Measurements from ENCODE around the gene TESPA1. TPM values are rescaled to one million over a fixed set of nuclear protein-coding genes. Genes with fewer than 3 reads are reported as not detected.

TESPA1 gene
- total and polyA plus RNA-seq, 2 of the 4 experiments (the other 2 are of a cell fraction) = not detected

DNA sequence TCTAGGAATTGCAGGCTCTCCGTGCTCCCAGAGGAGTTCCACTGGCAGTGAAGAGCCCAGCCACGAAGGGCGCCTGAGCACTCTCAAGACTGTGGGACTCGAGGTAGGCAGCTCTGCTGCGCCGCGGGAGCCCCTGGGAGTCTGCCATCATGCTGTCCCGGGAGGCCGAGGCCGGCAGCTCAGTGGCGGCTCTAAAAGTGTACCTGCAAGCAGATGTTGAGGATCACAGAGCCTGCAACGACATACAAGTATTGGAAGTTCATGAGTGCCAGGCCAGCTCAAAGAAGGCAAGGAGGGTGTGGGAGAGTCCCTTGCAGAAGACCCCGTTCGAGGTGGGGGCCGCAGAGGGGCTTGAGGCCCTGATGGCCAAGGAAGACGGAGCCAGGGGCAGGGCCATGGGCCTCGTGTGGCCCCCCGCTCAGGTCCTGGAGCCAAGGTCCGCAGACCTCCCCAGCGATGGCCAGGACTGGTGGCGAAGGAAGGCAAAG, 67.5 kb downstream of the TESPA1 start:
- Histone ChIP-seq H3K27ac (ENCODE audit: insufficient read depth, low read length) (no peak overlapping the region), H2AK5ac (ENCODE audit: low read depth, low read length) (no peak overlapping the region), H3K4me3 (ENCODE audit: insufficient read depth, low read depth, low read length) (no peak overlapping the region), H3K14ac (replicated peaks; ENCODE audit: low read depth, low read length) (no peak overlapping the region), H3K9ac (ENCODE audit: low read depth, low read length) (no peak overlapping the region), H3K9me3 (ENCODE audit: control insufficient read depth, insufficient read depth, low read length) (no peaks in the 10 kb centered on the region), H3K18ac (ENCODE audit: low read depth, low read length) (no peak overlapping the region), H3K4me1 (ENCODE audit: control insufficient read depth, insufficient read depth, low read length) (no peaks in the 10 kb centered on the region), H2AK9ac (replicated peaks; ENCODE audit: low read depth, low read length, poor library complexity) (no peak overlapping the region), H3K4ac (ENCODE audit: low read depth, low read length) (no peak overlapping the region), H4K8ac (ENCODE audit: low read depth in 2 of 2, low read length in 2 of 2) (no peak overlapping the region), H3K4me2 (ENCODE audit: low read depth, low read length) (no peak overlapping the region), H3K23ac (ENCODE audit: low read depth, low read length) (no peak overlapping the region), H3K79me1 (ENCODE audit: low read depth in 1 of 2, low read length in 2 of 2) (no peaks in the 10 kb centered on the region), H4K91ac (ENCODE audit: insufficient read depth, low read depth, low read length) (no peak overlapping the region), H3K36me3 (ENCODE audit: control insufficient read depth, insufficient read depth, low read length) (no peaks in the 10 kb centered on the region), H2BK20ac (ENCODE audit: low read depth, low read length) (no peak overlapping the region), H3K56ac (ENCODE audit: extremely low read depth, insufficient read depth, low read length) (no peak overlapping the region), H3K9me1 (ENCODE audit: insufficient read depth, low read length) (no peaks in the 10 kb centered on the region), H2BK5ac (ENCODE audit: low read depth, low read length, poor library complexity, severe bottlenecking) (no peak overlapping the region), H2BK15ac (ENCODE audit: low read depth, low read length) (no peak overlapping the region), H3K27me3 (ENCODE audit: control insufficient read depth, insufficient read depth, low read length) (no peaks in the 10 kb centered on the region), H2AFZ (replicated peaks; ENCODE audit: low read length, poor library complexity) (no peak overlapping the region), H4K5ac (ENCODE audit: low read depth, low read length) (no peak overlapping the region), H4K20me1 (ENCODE audit: insufficient read depth, low read length) (no peaks in the 10 kb centered on the region), H2BK120ac (ENCODE audit: low read depth, low read length) (no peak overlapping the region)
- dilution Hi-C loops (cut with HindIII; ENCODE audit: low sequenced_read_pairs, unreplicated experiment) (no loop called here), in situ Hi-C loops (cut with MboI; ENCODE audit: low sequenced_read_pairs) (no loop called here), intact Hi-C loops (cut with micrococcal nuclease) (no loop called here)
- no peak for ATAC-seq (ENCODE audit: low read depth)
- BruUV-seq (replicated peaks) = no TSS peak
- no peak for TF ChIP-seq MAZ (IDR thresholded peaks at IDR 0.05; ENCODE audit: borderline replicate concordance, low read depth, low read length)
- TF ChIP-seq BHLHE40 (IDR thresholded peaks at IDR 0.05; ENCODE audit: low read depth, low read length) = no peak
- TF ChIP-seq NFE2L2 (IDR thresholded peaks at IDR 0.05; ENCODE audit: low read depth, low read length) = no peak
- TF ChIP-seq RCOR1 (IDR thresholded peaks at IDR 0.05; ENCODE audit: insufficient replicate concordance, low read length) = no peak
- no peak for TF ChIP-seq MXI1 (IDR thresholded peaks at IDR 0.05; ENCODE audit: borderline replicate concordance, low read depth, low read length)
- no peak for TF ChIP-seq POLR2A (IDR thresholded peaks at IDR 0.05; ENCODE audit: low read depth, low read length)
- TF ChIP-seq, protein P1, sequence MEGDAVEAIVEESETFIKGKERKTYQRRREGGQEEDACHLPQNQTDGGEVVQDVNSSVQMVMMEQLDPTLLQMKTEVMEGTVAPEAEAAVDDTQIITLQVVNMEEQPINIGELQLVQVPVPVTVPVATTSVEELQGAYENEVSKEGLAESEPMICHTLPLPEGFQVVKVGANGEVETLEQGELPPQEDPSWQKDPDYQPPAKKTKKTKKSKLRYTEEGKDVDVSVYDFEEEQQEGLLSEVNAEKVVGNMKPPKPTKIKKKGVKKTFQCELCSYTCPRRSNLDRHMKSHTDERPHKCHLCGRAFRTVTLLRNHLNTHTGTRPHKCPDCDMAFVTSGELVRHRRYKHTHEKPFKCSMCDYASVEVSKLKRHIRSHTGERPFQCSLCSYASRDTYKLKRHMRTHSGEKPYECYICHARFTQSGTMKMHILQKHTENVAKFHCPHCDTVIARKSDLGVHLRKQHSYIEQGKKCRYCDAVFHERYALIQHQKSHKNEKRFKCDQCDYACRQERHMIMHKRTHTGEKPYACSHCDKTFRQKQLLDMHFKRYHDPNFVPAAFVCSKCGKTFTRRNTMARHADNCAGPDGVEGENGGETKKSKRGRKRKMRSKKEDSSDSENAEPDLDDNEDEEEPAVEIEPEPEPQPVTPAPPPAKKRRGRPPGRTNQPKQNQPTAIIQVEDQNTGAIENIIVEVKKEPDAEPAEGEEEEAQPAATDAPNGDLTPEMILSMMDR (conservative IDR thresholded peaks at IDR 0.05; ENCODE audit: low read depth, low read length) = no peak
- no peak for TF ChIP-seq MAFK (IDR thresholded peaks at IDR 0.05; ENCODE audit: low read depth, low read length)
- no peak for TF ChIP-seq RAD21 (IDR thresholded peaks at IDR 0.05; ENCODE audit: low read length)
- TF ChIP-seq, protein P2, sequence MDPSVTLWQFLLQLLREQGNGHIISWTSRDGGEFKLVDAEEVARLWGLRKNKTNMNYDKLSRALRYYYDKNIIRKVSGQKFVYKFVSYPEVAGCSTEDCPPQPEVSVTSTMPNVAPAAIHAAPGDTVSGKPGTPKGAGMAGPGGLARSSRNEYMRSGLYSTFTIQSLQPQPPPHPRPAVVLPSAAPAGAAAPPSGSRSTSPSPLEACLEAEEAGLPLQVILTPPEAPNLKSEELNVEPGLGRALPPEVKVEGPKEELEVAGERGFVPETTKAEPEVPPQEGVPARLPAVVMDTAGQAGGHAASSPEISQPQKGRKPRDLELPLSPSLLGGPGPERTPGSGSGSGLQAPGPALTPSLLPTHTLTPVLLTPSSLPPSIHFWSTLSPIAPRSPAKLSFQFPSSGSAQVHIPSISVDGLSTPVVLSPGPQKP (IDR thresholded peaks at IDR 0.05; ENCODE audit: borderline replicate concordance, low read depth, low read length) = no peak
- TF ChIP-seq SMC3 (IDR thresholded peaks at IDR 0.05; ENCODE audit: low read depth, low read length) = no peak
- TF ChIP-seq, protein P3, sequence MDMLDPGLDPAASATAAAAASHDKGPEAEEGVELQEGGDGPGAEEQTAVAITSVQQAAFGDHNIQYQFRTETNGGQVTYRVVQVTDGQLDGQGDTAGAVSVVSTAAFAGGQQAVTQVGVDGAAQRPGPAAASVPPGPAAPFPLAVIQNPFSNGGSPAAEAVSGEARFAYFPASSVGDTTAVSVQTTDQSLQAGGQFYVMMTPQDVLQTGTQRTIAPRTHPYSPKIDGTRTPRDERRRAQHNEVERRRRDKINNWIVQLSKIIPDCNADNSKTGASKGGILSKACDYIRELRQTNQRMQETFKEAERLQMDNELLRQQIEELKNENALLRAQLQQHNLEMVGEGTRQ (IDR thresholded peaks at IDR 0.05; ENCODE audit: low read depth, low read length) = no peak
- no peak for TF ChIP-seq FOS (IDR thresholded peaks at IDR 0.05; ENCODE audit: low read depth, low read length)
- no peak for TF ChIP-seq RFX5 (IDR thresholded peaks at IDR 0.05; ENCODE audit: low read depth, low read length)
- no peak for TF ChIP-seq CHD1 (IDR thresholded peaks at IDR 0.05; ENCODE audit: low read depth, low read length)
- TF ChIP-seq CEBPB (IDR thresholded peaks at IDR 0.05; ENCODE audit: low read depth, low read length) = no peak
- WGBS, 2 experiments (ENCODE audit: extremely low coverage in 2 of 2, insufficient read length in 1 of 2) = 67% methylated on average over 6 of the region's 21 CpGs; no CpG with 5 or more reads in 1 of the 2 experiments
- DNase-seq = no peak
- CTCF ChIA-PET = no interaction called here
- POLR2A ChIA-PET (ENCODE audit: unreplicated experiment) = no interaction called here

Data from IMR-90 (cell line).